Left ventricle myocardium inferior (tissue), 1 donor: ENCODE data around the gene FSHR. TPM values are rescaled to one million over a fixed set of nuclear protein-coding genes. Genes with fewer than 3 reads are reported as not detected.

Experiments
- DNase-seq: peaks from one replicate; pipeline ENCODE4 v3.0.0-alpha.2; 2020
- H3K27ac ChIP-seq: fragments of 200-600 bp; replicated peaks from 2 replicates; pipeline ENCODE4 v1.8.0; 2021
- H3K27me3 ChIP-seq: fragments of 200-600 bp; 2 replicates; pipeline ENCODE4 v1.8.0; 2021; ENCODE audit warnings: low read depth
- H3K36me3 ChIP-seq: fragments of 200-600 bp; 2 replicates; pipeline ENCODE4 v1.8.0; 2021
- H3K4me1 ChIP-seq: fragments of 200-600 bp; 2 replicates; pipeline ENCODE4 v1.8.0; 2021
- H3K4me3 ChIP-seq: fragments of 200-600 bp; 2 replicates; pipeline ENCODE4 v1.8.0; 2021; ENCODE audit warnings: mild to moderate bottlenecking, moderate library complexity
- H3K9me3 ChIP-seq: fragments of 200-600 bp; replicated peaks from 2 replicates; pipeline ENCODE4 v1.8.0; 2021
- intact Hi-C: fragments of 100-400 bp; cut with micrococcal nuclease; formaldehyde crosslinking; loops from one replicate; pipeline ENCODE4 v1.11.0; 2022
- microRNA-seq: library from miRNA; unstranded; fragments of <30 nt; microRNA quantifications from one replicate; pipeline ENCODE4 v1.2.0, GENCODE V29; 2020
- total RNA-seq: library from RNA; stranded (reverse); fragmentation: NEBNext Ultra II Directional; extraction: Animal tissue kit (Norgen Biotek cat#: 25700); gene quantifications from one replicate; pipeline ENCODE4 v1.2.1, GENCODE V29; 2021
- TF ChIP-seq, protein P1 (sequence below): fragments of 200-600 bp; IDR thresholded peaks from 2 replicates; pipeline ENCODE4 v1.8.0; 2021; ENCODE audit warnings: antibody characterized with exemption, mild to moderate bottlenecking, borderline replicate concordance
- donor health status: DM: no; HTN: yes; CAD: no; lungs with severe emphysema.

FSHR gene
- total RNA-seq, 1 donor from 2014 or later = not detected

DNA sequence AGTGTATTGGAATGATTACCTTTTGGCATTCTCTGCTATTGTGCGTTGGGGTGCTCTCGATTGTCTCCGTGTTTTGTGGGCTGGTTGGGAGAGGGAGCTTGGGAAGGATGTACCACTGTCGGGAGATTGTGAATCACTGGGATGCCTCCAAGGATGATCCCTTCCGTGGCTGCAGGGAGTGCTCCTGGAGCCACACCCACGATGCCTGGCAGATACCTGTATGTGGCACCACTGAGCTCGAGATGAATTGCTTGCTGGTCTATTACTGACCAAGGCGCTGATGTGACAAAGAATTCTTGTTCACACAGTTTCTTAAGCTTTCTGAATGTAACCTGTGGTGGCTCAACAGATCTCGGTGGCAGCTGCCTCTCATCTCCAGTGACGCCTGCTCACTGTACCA is 239.1 kb downstream of the FSHR start:
- TF ChIP-seq, protein P1, sequence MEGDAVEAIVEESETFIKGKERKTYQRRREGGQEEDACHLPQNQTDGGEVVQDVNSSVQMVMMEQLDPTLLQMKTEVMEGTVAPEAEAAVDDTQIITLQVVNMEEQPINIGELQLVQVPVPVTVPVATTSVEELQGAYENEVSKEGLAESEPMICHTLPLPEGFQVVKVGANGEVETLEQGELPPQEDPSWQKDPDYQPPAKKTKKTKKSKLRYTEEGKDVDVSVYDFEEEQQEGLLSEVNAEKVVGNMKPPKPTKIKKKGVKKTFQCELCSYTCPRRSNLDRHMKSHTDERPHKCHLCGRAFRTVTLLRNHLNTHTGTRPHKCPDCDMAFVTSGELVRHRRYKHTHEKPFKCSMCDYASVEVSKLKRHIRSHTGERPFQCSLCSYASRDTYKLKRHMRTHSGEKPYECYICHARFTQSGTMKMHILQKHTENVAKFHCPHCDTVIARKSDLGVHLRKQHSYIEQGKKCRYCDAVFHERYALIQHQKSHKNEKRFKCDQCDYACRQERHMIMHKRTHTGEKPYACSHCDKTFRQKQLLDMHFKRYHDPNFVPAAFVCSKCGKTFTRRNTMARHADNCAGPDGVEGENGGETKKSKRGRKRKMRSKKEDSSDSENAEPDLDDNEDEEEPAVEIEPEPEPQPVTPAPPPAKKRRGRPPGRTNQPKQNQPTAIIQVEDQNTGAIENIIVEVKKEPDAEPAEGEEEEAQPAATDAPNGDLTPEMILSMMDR = no peak
- Histone ChIP-seq H3K27me3 (no peaks in the 10 kb centered on the region), H3K4me3 (no peak overlapping the region), H3K27ac (no peak overlapping the region), H3K36me3 (no peaks in the 10 kb centered on the region), H3K9me3 (peaks cover 9% of the 10 kb centered on the region), H3K4me1 (no peaks in the 10 kb centered on the region)
- DNase-seq = no peak
- intact Hi-C loops = no loop called here

GRCh38 chr2:48914477-48915089 is 239.7 kb downstream of the FSHR start:
- intact Hi-C loops = no loop called here
- Histone ChIP-seq H3K9me3 (peaks cover 6% of the 10 kb centered on the region), H3K27ac (no peak overlapping the region), H3K4me1 (no peaks in the 10 kb centered on the region), H3K27me3 (no peaks in the 10 kb centered on the region), H3K4me3 (no peak overlapping the region), H3K36me3 (no peaks in the 10 kb centered on the region)
- TF ChIP-seq, protein P1 = no peak
- no peak for DNase-seq

Small RNA genes lying within 50 kb of the gene (microRNA-seq; reads per million reads assigned to microRNA genes)
- gene MIR548BA = not detected
